DLD1 (cell line): Measurements from ENCODE around the gene PARVA.

ENCODE experiments used
- in situ Hi-C: cut with HindIII; loops from 2 replicates; pipeline ENCODE4 v1.10.0; 2017; ENCODE audit warnings: low sequenced_read_pairs

PARVA gene

DNA sequence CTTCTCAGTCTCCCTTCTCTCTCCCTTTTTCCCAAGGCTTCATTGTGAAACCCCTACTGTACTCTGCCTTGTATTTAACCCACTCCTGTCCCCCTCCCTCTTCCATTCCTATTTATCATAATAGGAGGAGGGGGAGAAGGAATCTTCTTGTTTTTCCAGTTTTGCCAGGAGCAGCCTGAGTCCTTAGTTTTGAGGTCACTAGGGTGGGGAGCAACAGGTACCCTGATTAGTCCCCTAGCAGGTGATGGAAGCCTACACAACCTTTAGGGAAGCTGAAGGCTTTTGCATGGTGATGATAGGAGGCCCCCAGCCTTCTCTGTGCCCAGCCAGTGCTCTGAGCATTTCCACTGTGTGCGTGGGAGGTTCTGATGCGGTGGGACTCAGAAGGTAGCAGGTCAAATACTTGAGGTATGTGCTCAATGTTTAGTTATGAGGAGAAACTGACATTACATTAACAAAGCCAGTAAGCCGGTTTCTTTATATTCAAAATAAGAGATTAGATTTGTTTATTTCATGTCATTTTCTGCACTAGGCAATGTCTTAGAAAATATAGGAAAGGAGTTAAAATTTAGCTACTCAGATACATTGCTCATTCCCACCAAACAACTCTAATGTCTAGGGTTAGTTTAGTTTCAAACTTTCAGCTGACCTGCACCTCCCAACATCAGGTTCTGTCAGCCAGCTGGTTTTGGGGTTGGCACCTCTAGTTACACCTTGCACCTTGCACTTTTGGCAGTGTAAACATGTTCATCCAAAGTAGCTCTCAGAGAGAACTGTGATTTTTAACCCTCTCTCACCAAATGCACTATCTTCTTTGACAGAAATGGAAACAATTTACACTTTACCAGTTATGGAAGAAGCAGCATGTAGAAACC is 26.0 kb downstream of the PARVA start:
- in situ Hi-C loops, result no loop called here

DNA sequence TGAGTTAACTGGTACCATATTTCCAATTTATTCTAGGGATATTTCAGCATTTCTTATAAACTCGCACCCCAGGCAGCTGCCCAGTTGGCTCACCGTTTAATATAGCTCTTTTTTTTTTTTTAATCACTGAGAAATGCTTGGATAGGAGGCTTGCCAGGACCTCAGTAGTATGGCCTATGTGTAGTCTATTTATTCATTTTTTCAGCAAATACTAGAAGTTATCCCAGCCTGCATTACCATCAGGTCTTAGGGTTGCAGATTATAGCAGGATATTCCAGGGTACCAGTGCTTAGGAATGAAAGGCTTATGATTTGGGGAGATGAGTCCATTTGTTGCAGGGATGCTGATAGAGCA is 26.6 kb downstream of the PARVA start:
- in situ Hi-C loops, result no loop called here

DNA sequence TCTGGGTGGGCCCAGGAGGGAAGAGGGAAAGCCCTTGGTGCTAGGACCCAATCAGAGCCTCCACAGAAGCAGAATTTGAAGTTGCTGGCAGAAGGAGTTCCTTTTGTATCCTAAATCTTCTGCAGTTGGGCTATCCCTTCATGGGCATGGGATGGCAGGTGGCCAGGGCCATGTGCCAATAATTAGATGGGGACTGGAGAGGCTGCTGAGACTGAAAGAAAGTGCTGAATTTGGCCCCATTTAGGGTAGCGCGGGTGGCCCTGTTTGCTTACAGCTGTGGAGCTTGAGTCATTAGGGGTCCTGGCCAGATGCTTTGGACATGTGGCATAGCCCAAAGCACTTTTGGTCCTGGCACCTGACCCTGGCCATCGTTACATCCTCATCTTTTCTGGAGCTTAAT is 27.1 kb downstream of the PARVA start:
- in situ Hi-C loops, result no loop called here

DNA sequence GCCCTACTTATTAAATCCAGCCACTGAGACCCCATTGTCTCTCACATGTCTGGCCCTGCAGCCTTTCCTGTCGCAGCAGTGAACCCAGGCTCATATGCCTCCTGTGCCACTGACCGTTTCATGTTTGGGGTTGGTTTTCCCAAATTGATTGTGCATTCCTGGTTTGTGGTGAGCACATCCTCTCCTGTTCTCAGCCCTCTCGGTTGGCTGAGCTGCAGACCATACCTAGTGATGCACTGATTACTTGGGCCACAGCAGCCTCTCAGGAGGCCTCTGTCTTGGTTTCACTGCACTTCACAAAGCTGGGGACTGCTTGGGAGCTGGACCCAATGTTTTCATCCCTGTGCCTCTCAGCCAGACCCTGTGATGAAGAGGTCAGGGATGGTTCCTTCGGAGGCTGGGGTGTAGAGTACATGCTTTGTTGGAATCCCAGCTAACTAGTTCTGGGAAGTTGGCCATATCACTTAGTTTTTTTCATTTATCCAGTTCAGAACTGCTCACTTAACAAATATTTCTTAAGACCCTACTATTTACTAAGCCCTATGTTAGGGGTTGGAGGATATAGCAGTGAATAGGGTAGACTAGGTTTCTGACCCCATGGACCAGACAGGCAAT is 30.9 kb downstream of the PARVA start:
- in situ Hi-C loops, result no loop called here

DNA sequence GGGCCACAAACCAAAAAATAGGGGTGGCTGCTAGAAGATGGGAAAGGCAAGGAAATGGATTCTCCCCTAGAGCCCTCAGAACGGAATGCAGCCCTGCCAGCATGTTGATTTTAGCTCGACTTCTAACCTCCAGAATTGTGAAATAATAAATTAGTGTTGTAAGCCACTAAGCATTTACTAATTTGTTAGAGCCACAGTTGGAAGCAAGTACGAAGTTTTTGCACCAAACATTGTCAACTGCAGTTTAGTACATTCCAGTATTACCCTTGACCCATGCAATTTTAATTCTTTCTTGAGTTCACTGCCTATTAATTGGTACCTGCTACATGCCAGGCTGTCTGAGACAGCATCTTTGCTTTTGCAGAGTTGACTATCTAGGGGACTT is 32.2 kb downstream of the PARVA start:
- in situ Hi-C loops, result no loop called here

DNA sequence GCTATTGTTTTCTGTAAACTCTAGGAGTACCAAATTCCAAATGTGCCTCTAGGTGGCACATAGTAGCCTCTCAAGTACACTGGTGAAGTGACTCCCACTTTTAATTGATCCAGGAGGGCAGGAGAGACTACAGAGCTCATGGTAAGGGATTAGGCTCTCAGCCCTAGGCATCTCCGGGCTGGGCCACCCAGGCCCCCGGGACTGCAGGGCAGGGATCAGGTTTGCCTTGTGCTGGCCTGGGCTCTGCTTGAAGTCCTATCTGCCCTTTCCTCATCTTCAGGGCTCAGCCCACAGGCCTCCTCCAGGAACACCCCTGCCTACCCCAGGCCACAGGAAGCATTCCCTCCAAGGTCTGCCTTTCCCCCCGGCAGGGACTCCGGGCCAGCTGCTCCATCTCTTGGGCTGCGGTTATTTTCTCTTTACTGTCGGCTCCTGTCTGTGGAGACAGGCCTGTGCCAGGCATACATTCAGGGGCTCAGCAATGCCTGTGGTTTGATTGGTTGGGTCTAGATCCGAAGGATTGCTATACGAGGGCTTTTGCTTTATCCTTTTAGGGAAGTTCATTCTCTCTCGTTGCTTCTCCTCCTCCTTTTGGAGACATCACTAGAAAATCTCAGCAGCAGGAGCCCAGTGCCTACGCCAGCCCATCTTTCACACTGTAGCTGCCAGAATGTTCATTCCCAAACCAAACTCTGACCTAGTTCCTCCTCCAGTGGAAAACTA is 32.8 kb downstream of the PARVA start:
- in situ Hi-C loops, result no loop called here

DNA sequence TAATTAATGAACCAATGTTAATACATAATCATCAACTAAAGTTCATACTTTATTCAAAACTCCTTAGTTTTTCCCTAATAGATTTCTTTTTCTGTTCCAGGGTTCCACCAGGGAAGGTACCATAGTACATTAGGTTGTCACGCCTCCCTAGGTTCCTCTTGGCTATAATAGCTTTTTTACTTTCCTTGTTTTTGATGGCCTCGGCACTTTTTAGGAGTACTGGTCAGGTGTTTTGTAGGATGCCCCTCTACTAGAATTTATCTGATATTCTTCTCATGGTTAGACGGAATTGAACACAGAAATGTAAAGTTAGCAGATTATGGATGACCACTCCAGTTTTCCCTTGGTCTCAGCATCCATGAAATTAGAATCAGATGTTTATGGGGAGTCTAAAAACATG is 34.0 kb downstream of the PARVA start:
- in situ Hi-C loops, result no loop called here

DNA sequence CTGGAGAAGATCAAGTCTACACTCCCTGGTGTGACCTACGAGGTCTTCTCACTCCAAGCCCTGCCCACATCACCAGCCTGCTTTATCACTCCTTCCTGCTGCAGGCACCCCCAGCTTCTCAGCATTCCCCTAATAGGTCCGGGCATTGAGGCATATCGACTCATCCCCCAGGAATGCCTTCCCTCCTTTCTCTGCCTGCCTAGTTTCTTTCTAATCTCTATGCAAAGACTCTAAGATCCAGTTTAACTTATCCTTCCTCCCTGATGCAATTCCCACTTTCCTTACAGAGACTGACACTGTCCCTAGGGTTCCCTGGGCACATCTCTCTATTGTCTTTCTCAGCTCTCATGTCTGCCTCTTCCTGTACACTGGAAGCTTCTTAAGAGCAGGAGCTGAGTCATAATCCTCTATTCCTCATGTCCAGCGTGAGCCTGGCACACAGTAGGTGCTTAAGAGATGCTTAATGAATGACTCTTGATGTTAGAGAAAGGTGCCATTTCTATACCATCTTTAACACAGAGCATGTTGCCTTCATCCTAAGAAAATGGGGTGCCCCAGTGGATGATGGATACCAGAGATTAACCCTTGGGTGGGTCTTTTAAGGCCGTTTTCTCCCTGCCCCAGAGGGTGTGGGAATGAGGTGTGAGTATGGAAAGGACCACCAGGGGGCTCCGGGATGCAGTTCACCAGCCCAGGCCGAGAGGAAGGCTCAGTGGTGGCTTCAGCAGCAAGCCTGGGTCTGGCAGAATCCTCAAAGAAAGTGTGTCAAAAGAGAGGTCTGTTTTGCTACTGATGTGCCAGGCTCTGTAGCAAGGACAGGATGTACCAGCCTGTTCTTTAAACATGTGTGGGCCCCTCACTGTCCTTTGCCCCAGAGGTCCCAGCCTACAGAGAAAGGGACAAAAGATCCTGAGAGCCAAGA is 34.7 kb downstream of the PARVA start:
- in situ Hi-C loops, result no loop called here

DNA sequence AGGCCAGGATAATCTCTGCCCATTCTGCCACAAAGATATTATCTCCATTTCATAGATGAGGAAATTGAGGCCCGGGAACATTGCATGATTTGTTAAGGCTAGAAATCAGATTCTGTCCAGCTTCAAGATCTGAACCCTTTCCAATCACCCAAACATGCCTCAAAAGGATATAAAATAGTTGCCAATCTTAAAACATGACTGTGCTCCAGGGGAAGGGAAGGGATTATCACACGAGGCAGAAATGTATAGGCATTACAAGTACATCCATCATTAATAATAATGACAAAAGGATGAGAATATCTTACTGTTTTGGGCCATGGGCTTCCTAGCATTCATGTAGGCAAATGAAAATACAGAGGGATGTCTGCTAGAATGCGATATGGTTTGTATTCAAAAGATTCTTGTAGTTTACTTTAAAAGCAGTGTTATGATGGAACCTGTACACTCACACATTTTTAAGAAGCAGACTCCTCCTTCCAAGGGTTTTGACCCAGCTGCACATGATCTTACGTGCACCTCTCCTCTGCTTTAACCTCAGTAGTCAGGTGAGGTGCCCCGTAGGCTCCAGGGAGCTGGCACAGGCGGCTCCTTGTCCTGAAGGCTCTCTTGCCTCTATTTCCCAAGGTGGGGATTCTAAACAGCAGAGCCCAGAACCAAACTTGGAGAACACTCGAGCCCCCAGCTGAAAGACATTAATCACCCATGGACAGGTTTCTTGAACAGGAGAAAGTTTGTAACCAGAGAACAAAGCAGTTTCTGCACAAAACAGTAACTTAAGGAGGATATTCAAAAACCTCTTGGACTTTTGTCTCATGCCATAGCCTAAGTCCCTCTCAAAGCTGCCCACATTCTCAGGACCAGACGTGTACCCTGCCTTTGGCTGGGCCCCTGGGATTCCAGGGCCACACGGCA is 36.0 kb downstream of the PARVA start:
- in situ Hi-C loops, result no loop called here

DNA sequence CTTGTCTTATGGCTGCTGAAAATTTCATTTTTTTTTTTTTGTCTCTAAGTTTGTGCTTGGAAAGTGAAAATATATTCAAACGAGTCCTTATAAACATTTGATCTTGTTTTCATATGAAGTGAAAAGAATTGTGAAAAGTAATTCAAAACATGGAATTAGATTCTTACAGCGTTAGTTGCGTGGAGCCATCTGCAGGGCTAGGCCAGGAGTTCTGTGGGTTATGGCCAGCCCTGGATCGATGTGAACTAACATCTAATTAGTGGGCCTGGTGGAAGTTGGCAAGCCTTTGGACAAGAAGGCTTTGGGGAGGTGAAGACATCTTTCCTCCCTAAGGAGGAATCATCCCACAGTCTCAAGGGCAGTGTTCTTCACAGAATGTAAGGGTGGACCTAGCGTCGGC is 37.2 kb downstream of the PARVA start:
- in situ Hi-C loops, result no loop called here

DNA sequence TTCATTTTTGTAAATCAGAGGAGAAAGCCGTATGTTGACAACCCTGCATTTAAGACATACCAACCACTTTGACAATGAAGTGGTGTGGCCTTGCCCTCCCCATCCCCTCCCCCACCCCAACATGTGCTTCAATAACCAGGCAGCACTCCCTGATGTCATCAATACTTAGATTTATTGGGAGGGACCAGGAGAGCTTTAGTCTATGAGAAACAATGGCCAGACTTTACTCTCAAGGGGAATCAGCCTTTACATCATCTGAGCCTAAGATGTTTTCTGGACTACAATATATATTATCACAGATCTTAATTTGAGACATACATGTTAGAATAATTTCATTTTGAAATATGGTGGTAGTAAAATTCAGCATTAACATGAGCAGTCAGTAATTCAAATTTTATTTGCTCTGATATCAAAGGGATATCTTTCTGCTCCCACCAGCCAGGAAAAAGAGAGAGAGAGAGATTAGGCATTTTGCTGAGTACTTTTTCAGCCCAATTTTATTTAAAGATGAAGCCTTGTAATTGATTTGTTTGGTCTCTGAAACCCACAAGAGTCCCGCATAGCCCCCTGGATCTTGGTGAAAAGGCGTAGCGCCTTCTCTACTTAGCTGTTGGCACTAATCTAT is 38.1 kb downstream of the PARVA start:
- in situ Hi-C loops, result no loop called here

DNA sequence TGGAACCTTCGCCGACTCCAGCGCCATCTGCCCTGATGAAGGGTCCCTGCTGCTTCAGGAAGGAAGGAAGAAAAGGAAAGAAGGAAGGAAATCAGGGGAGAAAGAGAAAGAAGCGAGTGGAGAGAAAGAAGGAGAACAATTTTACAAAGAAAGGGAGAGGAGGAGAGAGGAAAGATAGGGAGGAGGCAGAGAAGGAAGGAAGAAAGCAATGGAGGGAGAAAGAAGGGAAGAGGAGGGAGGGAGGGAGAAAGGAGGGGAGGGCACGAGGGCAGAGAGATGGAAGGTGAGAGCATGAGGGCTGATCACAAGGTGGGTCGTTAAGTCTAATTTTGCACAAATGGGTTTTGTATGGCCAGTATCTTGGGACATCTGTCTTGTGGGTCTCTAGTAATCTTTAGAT is 39.2 kb downstream of the PARVA start:
- in situ Hi-C loops, result no loop called here

DNA sequence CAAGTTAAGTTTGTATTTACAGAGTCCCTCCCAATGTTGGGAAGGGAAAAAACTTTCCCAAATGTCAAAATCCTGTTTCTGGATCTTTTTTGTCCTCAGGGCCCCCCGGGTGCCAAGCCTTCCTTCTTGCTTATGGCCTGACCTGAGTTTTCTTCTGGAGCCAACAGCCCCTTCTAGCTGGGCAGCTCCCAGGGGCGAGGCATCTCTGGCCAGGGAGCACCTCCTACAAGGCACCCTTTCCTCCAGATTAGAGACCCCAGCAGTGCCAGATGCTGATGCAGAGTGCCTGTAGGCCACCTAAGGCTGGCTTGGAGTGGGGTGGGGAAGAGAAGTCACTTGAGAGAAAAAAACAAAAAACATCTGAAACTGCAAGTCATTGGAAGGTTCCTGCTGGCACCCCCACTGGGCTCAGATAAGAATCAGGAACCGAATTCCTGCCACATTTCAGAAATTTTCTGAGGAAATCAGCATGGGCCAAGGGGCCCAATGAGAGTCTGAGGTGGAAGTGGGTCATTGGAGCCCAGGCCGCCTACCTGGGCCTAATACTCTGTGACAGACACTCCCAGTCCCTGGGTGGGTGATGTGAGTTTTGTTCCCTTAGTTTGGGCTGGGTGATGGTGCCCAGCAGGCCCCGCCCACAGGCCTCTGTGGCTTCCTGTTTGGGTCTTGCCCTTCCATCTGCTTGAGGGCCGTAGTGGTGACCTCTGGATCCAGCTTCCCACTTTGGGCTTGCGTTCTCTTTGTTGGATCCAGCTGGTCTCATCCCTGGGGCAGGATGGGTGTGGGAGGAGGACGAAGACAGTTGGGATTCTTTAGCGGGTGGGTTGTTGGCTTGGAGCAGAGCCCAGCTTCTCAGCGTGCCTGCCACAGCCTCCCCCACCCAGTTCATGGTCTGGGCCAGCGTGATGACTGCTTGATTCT is 40.6 kb downstream of the PARVA start:
- in situ Hi-C loops, result no loop called here

DNA sequence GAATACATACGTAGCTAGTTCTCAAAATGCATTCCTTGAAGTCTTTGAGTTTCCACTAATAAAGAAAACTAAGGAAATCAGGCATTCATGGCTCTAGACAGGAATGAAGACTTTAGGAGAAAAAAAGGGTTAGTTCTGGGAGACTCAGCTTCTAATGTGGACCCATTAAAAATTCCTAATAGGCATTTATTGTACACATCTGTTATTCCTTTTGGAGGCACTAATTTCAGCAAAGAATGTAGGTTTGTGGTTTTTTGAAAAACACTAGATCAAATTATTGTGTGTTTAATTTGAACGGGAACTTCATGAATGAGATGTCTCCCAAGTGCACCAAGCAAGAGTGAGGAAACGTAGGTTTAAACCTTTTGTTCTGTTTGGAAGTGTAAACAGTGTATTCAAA is 42.7 kb downstream of the PARVA start:
- in situ Hi-C loops, result no loop called here

DNA sequence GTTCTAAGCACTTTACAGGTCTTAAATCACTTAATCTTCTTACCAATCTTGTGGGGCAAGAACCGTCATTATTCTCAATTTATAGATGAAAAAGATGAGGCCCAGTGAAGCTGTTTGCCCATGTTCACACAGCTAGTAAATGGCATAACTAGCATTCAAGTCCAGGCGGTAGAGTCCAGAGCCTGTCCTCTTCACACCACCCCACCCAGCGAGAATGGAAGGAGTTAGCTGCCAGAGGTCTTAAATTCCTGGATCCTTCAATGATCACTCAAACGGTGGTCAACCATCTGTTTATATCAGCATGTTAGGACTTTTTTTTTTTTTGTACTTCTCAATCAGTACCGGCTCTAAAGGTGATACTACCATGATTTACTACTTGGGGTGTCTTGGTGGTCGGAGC is 43.3 kb downstream of the PARVA start:
- in situ Hi-C loops, result no loop called here

DNA sequence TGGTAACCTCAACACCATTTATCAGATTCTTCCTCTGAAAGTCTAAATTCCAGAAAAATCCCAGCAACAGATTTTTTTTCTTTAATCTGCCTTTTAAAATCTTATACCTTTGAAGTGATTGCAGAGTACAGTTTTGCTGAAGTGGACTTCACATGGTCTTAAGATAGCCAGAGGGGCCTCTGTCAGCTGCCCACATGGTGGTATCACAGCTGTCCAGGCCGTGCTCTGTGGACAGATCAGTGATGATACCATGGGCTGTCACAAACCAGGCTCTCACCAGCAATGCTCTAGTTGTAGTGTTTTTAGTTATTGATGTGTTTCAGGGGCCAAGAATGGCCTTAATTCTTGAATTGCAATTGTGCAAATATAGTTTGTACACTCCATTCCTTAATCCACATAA is 44.0 kb downstream of the PARVA start:
- in situ Hi-C loops, result no loop called here

DNA sequence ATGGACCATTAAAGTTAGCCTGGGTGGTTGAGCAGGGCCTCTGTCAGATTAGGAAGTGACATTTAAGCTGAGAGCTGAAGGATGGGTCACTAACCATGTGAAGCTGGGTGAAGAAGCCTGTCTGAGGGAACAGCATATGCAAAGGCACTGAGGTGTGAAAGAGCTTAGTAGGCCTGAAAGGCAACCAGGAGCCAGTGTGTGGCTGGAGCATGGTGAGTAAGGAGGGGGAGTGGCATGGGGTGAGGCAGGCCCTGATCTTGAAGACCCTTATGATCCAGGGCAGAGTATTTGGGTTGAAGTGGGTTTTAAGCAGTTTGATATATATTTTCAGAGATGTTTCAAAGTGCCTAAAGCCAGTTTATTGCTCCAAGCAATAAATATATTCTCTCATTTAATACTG is 48.8 kb downstream of the PARVA start:
- in situ Hi-C loops, result no loop called here

DNA sequence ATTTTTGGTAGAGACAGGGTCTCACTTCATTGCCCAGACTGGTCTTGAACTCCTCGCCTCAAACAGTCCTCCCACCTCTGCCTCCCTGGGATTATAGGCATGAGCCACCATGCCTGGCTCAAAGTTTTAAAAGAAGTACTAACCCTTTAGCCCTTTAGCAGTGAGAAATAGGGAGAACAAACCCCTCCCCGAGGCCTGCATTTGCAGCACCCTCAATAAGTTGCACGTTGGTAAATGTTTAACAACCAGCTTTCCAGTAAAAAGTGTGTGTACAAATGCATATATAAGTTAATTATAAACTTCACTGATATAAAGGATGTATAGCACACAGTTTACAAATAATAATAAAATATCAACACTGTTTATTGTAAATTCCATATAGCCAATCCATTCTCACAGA is 51.8 kb downstream of the PARVA start:
- in situ Hi-C loops, result no loop called here

DNA sequence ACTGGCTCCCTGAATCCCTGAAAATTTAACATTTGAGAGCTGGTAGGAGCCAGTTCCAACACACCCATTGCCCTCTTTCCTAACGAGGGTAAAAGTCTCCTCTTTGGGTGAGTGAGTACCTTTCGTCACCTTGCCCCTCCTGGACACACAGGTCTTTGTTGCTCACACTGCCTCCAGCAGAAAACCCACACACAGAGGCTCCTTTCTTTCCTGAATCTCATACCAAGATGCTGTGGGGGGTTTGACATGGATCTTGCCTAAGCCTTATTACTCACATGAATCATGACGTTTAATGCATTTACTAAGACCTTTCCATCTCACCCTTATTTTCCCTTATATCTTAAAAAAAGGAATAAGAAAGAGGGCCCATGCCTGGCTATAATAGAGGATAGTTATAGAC is 53.0 kb downstream of the PARVA start:
- in situ Hi-C loops, result no loop called here
